Omental fat pad (tissue), 4 donors: ENCODE measurements around the gene XPO5. TPM values are rescaled to one million over a fixed set of nuclear protein-coding genes. Genes with fewer than 3 reads are reported as not detected.

ENCODE experiments used
- ATAC-seq: fragments of 150-250 bp; one replicate; pipeline ENCODE4 v1.9.1; 2016; ENCODE audit warnings: mild to moderate bottlenecking, moderate library complexity; ENCODE audit not compliant: low FRiP score
- DNase-seq: peaks from one replicate; pipeline ENCODE4 v3.0.0-alpha.2; 2019; ENCODE audit warnings: low spot score
- total RNA-seq, 4 donors: library from RNA; depleted of rRNA; stranded (reverse); fragments of >200 nt; gene quantifications; one replicate each; pipeline ENCODE4 v1.1.0, GENCODE V29; 2016
- TF ChIP-seq, protein P1 (sequence below), 3 donors: fragments of 450-650 bp; IDR thresholded peaks; one replicate each; pipeline ENCODE4 v1.5.1; 2016 to 2017; ENCODE audit warnings: antibody characterized with exemption in 3 of 3, mild to moderate bottlenecking in 3 of 3, moderate library complexity in 2 of 3

XPO5 gene
- total RNA-seq, 4 donors from 2014 or later = 16.1 to 138 (median 21.9) TPM

DNA sequence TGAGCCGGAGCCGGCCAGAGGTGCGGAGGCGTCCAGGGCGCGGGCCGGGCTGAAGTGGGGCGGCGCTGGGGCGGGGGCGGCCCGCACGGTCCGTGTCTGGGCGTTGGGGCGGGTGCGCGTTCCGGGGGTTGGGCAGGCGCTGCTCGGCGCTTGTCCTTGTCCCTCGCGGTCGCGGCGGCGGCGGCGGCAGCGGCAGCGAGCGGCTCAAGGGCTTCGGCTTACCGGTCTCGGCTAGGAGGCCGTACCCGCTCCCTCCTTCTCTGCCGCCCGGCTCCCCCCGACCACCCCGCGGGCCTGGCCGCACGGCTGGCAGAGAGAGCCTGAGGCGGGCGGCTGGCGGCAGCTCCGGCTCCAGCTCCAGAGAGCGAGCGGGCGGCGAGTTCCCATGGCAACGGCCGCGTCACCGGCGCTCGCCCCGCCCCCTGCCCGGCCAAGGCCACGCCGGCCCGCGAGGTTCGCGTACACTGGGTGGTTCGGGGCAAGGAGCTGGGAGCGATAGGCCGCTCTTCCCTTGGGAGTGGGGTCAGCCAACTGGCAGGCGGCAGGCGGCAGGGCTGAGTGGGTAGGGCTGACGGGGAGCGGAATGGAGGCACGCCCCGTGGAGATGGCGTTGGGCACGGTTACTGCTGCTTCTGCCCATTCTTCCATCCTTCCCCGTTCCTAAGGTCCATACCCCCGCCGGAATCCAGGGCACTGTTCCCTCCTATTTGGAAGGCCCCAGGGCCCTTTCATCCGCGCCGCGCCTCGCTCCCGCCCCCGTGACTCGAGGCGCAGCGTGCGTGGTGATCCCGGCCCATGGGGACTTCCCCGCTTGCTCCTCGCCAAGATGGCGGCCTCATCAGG lies 65.6 kb downstream of the XPO5 start, which contains the start of gene LRRC73:
Gene LRRC73 (minus strand): TSS at position 363 of the 843 bp plus-strand sequence. CDS start 561 bp downstream, outside the sequence.
- TF ChIP-seq, protein P1, sequence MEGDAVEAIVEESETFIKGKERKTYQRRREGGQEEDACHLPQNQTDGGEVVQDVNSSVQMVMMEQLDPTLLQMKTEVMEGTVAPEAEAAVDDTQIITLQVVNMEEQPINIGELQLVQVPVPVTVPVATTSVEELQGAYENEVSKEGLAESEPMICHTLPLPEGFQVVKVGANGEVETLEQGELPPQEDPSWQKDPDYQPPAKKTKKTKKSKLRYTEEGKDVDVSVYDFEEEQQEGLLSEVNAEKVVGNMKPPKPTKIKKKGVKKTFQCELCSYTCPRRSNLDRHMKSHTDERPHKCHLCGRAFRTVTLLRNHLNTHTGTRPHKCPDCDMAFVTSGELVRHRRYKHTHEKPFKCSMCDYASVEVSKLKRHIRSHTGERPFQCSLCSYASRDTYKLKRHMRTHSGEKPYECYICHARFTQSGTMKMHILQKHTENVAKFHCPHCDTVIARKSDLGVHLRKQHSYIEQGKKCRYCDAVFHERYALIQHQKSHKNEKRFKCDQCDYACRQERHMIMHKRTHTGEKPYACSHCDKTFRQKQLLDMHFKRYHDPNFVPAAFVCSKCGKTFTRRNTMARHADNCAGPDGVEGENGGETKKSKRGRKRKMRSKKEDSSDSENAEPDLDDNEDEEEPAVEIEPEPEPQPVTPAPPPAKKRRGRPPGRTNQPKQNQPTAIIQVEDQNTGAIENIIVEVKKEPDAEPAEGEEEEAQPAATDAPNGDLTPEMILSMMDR (IDR thresholded peaks at IDR 0.05) = no peak

GRCh38 chr6:43509142-43509983 lies 66.5 kb downstream of the XPO5 start:
- no peak for DNase-seq
- ATAC-seq = peak; percentile 10
- TF ChIP-seq, protein P1 (IDR thresholded peaks at IDR 0.05) = no peak

More for the DNA sequence above, 65.6 kb downstream of the XPO5 start, which contains the start of gene LRRC73:
- peak; percentile 89 for ATAC-seq
- DNase-seq = peak; percentile 67

DNA sequence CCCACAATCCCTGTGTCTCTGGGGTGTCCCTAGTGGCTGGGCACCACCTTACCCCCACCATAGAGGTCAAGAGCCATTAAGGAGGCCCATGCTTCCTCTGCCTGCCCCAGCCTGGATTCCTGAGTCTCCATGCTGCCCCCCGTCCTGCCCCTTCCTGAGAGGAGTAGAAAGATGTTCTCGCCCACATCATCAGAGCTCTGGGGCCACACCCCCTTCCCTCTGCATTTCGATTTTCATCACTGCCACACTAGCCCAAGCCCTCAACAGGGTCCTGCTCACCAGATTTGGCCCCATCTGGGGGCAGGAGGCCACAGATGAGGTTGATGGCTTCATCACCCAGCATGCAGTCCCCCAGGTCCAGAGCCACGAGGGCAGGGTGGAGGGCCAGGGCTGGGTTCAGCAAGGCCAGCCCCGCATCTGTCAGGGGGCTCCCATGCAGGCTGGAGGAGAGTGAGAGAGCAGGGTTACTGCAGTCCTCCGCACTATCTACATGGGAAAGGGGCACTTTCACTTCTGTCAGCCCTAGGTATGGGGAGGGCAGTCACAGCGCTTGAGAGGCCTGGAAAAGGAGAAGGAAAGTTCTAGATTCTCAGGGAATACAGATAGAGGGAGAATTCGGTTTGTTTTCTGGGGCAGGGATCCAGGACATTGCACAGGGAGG lies 67.2 kb downstream of the XPO5 start:
- TF ChIP-seq, protein P1 (IDR thresholded peaks at IDR 0.05) = no peak
- no peak for ATAC-seq
- DNase-seq = no peak

DNA sequence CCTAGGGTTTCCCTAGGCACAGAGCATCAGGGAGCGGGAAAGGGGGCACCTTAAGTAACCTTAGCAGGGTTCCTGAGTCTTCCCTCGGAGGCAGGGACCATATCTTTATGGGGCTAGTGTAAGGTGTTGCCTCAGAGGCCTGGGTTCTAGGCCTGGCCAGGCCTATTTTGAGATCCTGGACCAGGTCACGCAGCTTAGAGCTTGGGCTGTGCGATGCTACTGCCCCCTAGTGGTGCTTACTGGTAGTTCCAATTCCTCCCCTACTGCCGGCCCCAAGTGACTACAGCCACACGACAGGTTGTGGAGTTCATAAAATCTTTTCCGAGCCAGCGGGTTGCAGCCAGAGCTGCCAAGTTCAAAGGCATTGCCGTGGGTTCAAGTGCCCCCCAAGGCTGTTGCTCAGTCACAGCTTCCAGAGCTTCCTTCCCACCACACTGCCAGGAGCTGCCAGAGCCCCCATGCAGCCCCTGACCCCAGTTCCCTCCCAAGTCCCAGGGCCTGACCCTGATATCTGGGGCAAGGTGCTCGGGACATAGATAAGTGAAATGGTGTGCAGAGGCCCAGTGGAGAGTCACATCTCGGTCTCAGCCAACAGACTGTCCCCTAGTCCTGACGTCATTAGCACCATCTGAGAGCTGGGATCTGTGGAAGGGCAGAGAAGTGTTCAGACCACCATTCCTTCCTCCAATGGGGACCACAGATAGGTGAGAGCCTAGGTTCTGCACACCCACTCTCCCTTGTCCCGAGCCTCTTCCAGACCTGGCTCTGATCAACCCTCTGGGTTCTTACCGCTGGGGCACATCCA lies 69.0 kb downstream of the XPO5 start:
- DNase-seq (peak; percentile 64), ATAC-seq (no peak)
- TF ChIP-seq, protein P1 (IDR thresholded peaks at IDR 0.05) = peak in 2 of 3 donors; percentile 27 to 68

GRCh38 chr6:43506171-43506570 lies 69.7 kb downstream of the XPO5 start:
- no peak for DNase-seq
- ATAC-seq = no peak
- TF ChIP-seq, protein P1 (IDR thresholded peaks at IDR 0.05) = no peak

GRCh38 chr6:43505718-43506117 lies 70.1 kb downstream of the XPO5 start:
- no peak for DNase-seq
- ATAC-seq = no peak
- TF ChIP-seq, protein P1 (IDR thresholded peaks at IDR 0.05) = no peak
